ENCODE results near the gene WWOX.

GRCh38 chr16:79054211-79054984 is 954.9 kb downstream of the WWOX start:
- TF ChIP-seq, protein P1, sequence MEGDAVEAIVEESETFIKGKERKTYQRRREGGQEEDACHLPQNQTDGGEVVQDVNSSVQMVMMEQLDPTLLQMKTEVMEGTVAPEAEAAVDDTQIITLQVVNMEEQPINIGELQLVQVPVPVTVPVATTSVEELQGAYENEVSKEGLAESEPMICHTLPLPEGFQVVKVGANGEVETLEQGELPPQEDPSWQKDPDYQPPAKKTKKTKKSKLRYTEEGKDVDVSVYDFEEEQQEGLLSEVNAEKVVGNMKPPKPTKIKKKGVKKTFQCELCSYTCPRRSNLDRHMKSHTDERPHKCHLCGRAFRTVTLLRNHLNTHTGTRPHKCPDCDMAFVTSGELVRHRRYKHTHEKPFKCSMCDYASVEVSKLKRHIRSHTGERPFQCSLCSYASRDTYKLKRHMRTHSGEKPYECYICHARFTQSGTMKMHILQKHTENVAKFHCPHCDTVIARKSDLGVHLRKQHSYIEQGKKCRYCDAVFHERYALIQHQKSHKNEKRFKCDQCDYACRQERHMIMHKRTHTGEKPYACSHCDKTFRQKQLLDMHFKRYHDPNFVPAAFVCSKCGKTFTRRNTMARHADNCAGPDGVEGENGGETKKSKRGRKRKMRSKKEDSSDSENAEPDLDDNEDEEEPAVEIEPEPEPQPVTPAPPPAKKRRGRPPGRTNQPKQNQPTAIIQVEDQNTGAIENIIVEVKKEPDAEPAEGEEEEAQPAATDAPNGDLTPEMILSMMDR (IDR thresholded peaks at IDR 0.05), result no peak
- no peak for TF ChIP-seq POLR2A (IDR thresholded peaks at IDR 0.05)

Measured in right lobe of liver (tissue), 4 donors.